BLaER1 treated with 17β-estradiol and CSF1 and Interleukin-3, amounts not matched to agents 10 nM and 100 nM (cell line): ENCODE measurements around the gene IMMP2L.

ENCODE experiments used
- H3K27ac ChIP-seq, 11 experiments: shearing (Covaris generic); formaldehyde crosslinking; 2 replicates each; pipeline ENCODE4 v1.8.1; 2022
- H3K27me3 ChIP-seq, 11 experiments: shearing (Covaris generic); formaldehyde crosslinking; 2 replicates each; pipeline ENCODE4 v1.8.1; 2022
- H3K36me3 ChIP-seq, 11 experiments: shearing (Covaris generic); formaldehyde crosslinking; 2 replicates each; pipeline ENCODE4 v1.8.1; 2022
- H3K4me1 ChIP-seq, 10 experiments: shearing (Covaris generic); formaldehyde crosslinking; 2 replicates each; pipeline ENCODE4 v1.8.1; 2022
- H3K4me2 ChIP-seq, 11 experiments: shearing (Covaris generic); formaldehyde crosslinking; 2 replicates each; pipeline ENCODE4 v1.8.1; 2022
- H3K4me3 ChIP-seq, 10 experiments: shearing (Covaris generic); formaldehyde crosslinking; 2 replicates each; pipeline ENCODE4 v1.8.1; 2022
- H3K9ac ChIP-seq, 11 experiments: shearing (Covaris generic); formaldehyde crosslinking; 2 replicates each; pipeline ENCODE4 v1.8.1; 2022
- H3K9me3 ChIP-seq, 11 experiments: shearing (Covaris generic); formaldehyde crosslinking; replicated peaks in 1 of 11; 2 replicates each; pipeline ENCODE4 v1.8.1; 2022
- H4K20me1 ChIP-seq, 11 experiments: shearing (Covaris generic); formaldehyde crosslinking; 2 replicates each; pipeline ENCODE4 v1.8.1; 2022
- Cebpa-rat ChIP-seq, 11 experiments: shearing (Covaris generic); IDR thresholded peaks; 2 replicates each; pipeline ENCODE4 v1.8.1; 2022

Gene IMMP2L

DNA sequence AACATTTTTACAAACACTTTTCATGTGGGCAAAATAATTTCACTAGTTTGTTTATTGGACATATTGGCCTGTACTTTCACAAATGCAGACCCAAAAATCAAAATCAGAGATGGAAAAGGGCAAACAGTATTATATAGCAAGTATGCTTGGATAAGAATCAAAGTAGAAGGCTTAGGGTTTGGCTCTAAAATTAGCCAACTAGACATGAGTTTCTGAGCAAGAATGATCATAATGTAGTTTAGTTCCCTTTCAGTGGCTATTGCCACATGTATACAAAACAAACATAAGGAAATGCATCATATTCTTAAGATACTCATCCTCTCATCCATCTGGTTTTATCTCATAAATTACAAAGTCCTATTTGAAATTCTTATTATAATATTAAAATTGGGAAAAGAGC is 132.5 kb downstream of the IMMP2L start:
- Histone ChIP-seq H3K9ac (no peak overlapping the region), H3K4me2 (no peak overlapping the region), H3K9me3 (peaks cover 7 to 22% (median 19%) of the 10 kb centered on the region in 11 experiments), H3K36me3 (peaks cover 0 to 4% (median 0%) of the 10 kb centered on the region in 11 experiments; a peak in 1 of 22 replicates), H3K4me3 (no peak overlapping the region), H4K20me1 (no peaks in the 10 kb centered on the region), H3K4me1 (no peaks in the 10 kb centered on the region), H3K27me3 (no peaks in the 10 kb centered on the region), H3K27ac (no peak overlapping the region)
- TF ChIP-seq Cebpa-rat (IDR thresholded peaks at IDR 0.05), result no peak

GRCh38 chr7:111424768-111425167 is 137.5 kb downstream of the IMMP2L start:
- H3K27me3 ChIP-seq, result no peaks in the 10 kb centered on the region
- H4K20me1 ChIP-seq, result no peaks in the 10 kb centered on the region
- no peak overlapping the region for H3K4me3 ChIP-seq
- peaks cover 0 to 5% (median 0%) of the 10 kb centered on the region in 11 experiments; a peak in 2 of 22 replicates for H3K9me3 ChIP-seq
- no peaks in the 10 kb centered on the region for H3K36me3 ChIP-seq
- no peak overlapping the region for H3K27ac ChIP-seq
- H3K9ac ChIP-seq, result no peak overlapping the region
- H3K4me1 ChIP-seq, result no peaks in the 10 kb centered on the region
- no peak for TF ChIP-seq Cebpa-rat (IDR thresholded peaks at IDR 0.05)
- H3K4me2 ChIP-seq, result no peak overlapping the region

DNA sequence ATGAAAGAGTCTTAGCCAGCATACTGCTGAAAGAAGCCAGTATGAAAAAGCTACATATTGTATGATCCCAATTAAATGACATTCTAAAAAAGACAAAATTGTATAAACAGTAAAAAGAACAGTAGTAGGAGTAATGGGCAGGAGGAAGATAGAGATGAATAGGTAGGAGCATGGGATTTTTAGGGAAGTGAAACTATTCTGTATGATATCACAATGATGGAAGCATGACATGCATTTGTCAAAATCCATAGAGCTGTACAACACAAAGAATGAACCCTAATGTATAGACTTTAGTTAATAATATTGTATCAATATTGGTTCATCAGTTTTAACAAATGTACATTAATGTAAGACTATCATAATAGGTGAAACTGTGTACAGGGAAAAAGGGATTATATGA is 147.9 kb downstream of the IMMP2L start:
- TF ChIP-seq Cebpa-rat (IDR thresholded peaks at IDR 0.05), result no peak

GRCh38 chr7:111413739-111414138 is 148.6 kb downstream of the IMMP2L start:
- Histone ChIP-seq H3K9me3 (no peaks in the 10 kb centered on the region), H4K20me1 (no peaks in the 10 kb centered on the region; a peak in 1 of 22 replicates), H3K27me3 (no peaks in the 10 kb centered on the region), H3K36me3 (no peaks in the 10 kb centered on the region), H3K4me2 (no peak overlapping the region), H3K9ac (no peak overlapping the region), H3K27ac (no peak overlapping the region), H3K4me1 (no peaks in the 10 kb centered on the region), H3K4me3 (no peak overlapping the region)
- TF ChIP-seq Cebpa-rat (IDR thresholded peaks at IDR 0.05), result no peak

More for the DNA sequence above, 147.9 kb downstream of the IMMP2L start:
- H3K9me3 ChIP-seq, result no peaks in the 10 kb centered on the region
- H3K4me1 ChIP-seq, result no peaks in the 10 kb centered on the region
- no peak overlapping the region for H3K9ac ChIP-seq
- no peaks in the 10 kb centered on the region; a peak in 1 of 22 replicates for H4K20me1 ChIP-seq
- no peak overlapping the region for H3K4me3 ChIP-seq
- no peak overlapping the region for H3K27ac ChIP-seq
- H3K27me3 ChIP-seq, result no peaks in the 10 kb centered on the region
- H3K36me3 ChIP-seq, result no peaks in the 10 kb centered on the region
- no peak overlapping the region for H3K4me2 ChIP-seq

DNA sequence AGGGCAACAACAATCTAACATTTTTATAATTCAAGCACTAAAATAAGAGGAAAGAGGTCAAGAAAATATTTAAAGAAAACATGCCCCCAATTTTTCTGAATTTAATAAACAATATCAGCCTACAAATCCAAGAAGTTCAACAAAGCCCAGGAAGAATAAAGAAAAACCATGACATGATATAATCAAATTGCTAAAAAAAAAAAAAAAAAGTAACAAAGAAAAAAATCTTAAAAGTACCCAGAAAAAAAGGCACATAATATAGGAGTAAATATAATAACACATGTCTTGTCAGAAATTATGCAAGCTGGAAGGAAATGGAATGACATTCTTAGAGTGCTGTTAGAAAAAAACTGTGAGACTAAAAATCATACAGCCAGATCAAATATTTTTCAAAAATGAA is 151.4 kb downstream of the IMMP2L start:
- TF ChIP-seq Cebpa-rat (IDR thresholded peaks at IDR 0.05), result no peak
- Histone ChIP-seq H3K9ac (no peak overlapping the region), H3K4me2 (no peak overlapping the region), H3K27me3 (no peaks in the 10 kb centered on the region), H3K4me1 (no peaks in the 10 kb centered on the region), H3K36me3 (no peaks in the 10 kb centered on the region), H3K4me3 (no peak overlapping the region), H3K27ac (no peak overlapping the region), H3K9me3 (no peaks in the 10 kb centered on the region), H4K20me1 (no peaks in the 10 kb centered on the region; a peak in 1 of 22 replicates)

- H3K9ac ChIP-seq, result no peak overlapping the region
- no peaks in the 10 kb centered on the region for H3K36me3 ChIP-seq
- H3K4me1 ChIP-seq, result no peaks in the 10 kb centered on the region
- no peaks in the 10 kb centered on the region; a peak in 1 of 22 replicates for H4K20me1 ChIP-seq
- no peak overlapping the region for H3K4me3 ChIP-seq
- TF ChIP-seq Cebpa-rat (IDR thresholded peaks at IDR 0.05), result no peak
- no peaks in the 10 kb centered on the region for H3K27me3 ChIP-seq
- H3K9me3 ChIP-seq, result no peaks in the 10 kb centered on the region
- H3K27ac ChIP-seq, result no peak overlapping the region
- H3K4me2 ChIP-seq, result no peak overlapping the region
Measured at GRCh38 chr7:111409714-111410422, 152.4 kb downstream of the IMMP2L start.

- no peak overlapping the region for H3K4me3 ChIP-seq
- no peaks in the 10 kb centered on the region for H3K36me3 ChIP-seq
- H3K9ac ChIP-seq, result no peak overlapping the region
- H3K27ac ChIP-seq, result no peak overlapping the region
- H3K9me3 ChIP-seq, result no peaks in the 10 kb centered on the region
- no peaks in the 10 kb centered on the region for H4K20me1 ChIP-seq
- TF ChIP-seq Cebpa-rat (IDR thresholded peaks at IDR 0.05), result no peak
- no peaks in the 10 kb centered on the region for H3K27me3 ChIP-seq
- H3K4me2 ChIP-seq, result no peak overlapping the region
- no peaks in the 10 kb centered on the region for H3K4me1 ChIP-seq
Measured at GRCh38 chr7:111408724-111409123, 153.6 kb downstream of the IMMP2L start.

GRCh38 chr7:111407258-111407657 is 155.0 kb downstream of the IMMP2L start:
- H3K36me3 ChIP-seq, result no peaks in the 10 kb centered on the region
- no peak for TF ChIP-seq Cebpa-rat (IDR thresholded peaks at IDR 0.05)
- no peaks in the 10 kb centered on the region for H3K9me3 ChIP-seq
- no peaks in the 10 kb centered on the region for H3K27me3 ChIP-seq
- H3K4me1 ChIP-seq, result no peaks in the 10 kb centered on the region
- H3K9ac ChIP-seq, result no peak overlapping the region
- no peak overlapping the region for H3K27ac ChIP-seq
- no peak overlapping the region for H3K4me2 ChIP-seq
- no peak overlapping the region for H3K4me3 ChIP-seq
- H4K20me1 ChIP-seq, result no peaks in the 10 kb centered on the region

GRCh38 chr7:111405621-111406020 is 156.7 kb downstream of the IMMP2L start:
- no peak overlapping the region for H3K27ac ChIP-seq
- no peaks in the 10 kb centered on the region for H3K4me1 ChIP-seq
- H3K9ac ChIP-seq, result no peak overlapping the region
- H3K27me3 ChIP-seq, result no peaks in the 10 kb centered on the region
- H3K9me3 ChIP-seq, result no peaks in the 10 kb centered on the region
- no peak overlapping the region for H3K4me2 ChIP-seq
- no peaks in the 10 kb centered on the region for H3K36me3 ChIP-seq
- TF ChIP-seq Cebpa-rat (IDR thresholded peaks at IDR 0.05), result no peak
- no peak overlapping the region for H3K4me3 ChIP-seq
- no peaks in the 10 kb centered on the region for H4K20me1 ChIP-seq

GRCh38 chr7:111401516-111401915 is 160.8 kb downstream of the IMMP2L start:
- H3K9ac ChIP-seq, result no peak overlapping the region
- H3K4me3 ChIP-seq, result no peak overlapping the region
- H3K27ac ChIP-seq, result no peak overlapping the region
- H3K27me3 ChIP-seq, result no peaks in the 10 kb centered on the region
- no peaks in the 10 kb centered on the region for H3K4me1 ChIP-seq
- H3K36me3 ChIP-seq, result no peaks in the 10 kb centered on the region
- peaks cover 0 to 4% (median 0%) of the 10 kb centered on the region in 11 experiments; a peak in 2 of 22 replicates for H3K9me3 ChIP-seq
- no peak for TF ChIP-seq Cebpa-rat (IDR thresholded peaks at IDR 0.05)
- no peaks in the 10 kb centered on the region for H4K20me1 ChIP-seq
- no peak overlapping the region for H3K4me2 ChIP-seq
